ENCODE results near the gene STAB2. TPM values are rescaled to one million over a fixed set of nuclear protein-coding genes. Genes with fewer than 3 reads are reported as not detected.

STAB2 gene
- total and polyA plus RNA-seq, 4 donors: 3.4 to 42.6 (median 16.6) TPM

- TF ChIP-seq REST (IDR thresholded peaks at IDR 0.05): no peak
- TF ChIP-seq, protein P1, sequence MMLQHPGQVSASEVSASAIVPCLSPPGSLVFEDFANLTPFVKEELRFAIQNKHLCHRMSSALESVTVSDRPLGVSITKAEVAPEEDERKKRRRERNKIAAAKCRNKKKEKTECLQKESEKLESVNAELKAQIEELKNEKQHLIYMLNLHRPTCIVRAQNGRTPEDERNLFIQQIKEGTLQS (IDR thresholded peaks at IDR 0.05): no peak
- TF ChIP-seq TAF1 (conservative IDR thresholded peaks at IDR 0.05): no peak
Measured at GRCh38 chr12:103634732-103635131, 47.7 kb downstream of the STAB2 start (continued).

- H3K27me3 ChIP-seq (ENCODE audit: control insufficient read depth in 4 of 4, insufficient read depth in 4 of 4, low read length in 3 of 4): no peaks in the 10 kb centered on the region
- H3K4me1 ChIP-seq (ENCODE audit: control insufficient read depth in 4 of 4, insufficient read depth in 4 of 4, low read length in 3 of 4): no peaks in the 10 kb centered on the region
- DNase-seq (ENCODE audit: low spot score): no peak
- H3K9me3 ChIP-seq (ENCODE audit: control insufficient read depth in 4 of 4, low read length in 3 of 4): peaks cover 0 to 2% (median under 1%) of the 10 kb centered on the region in 4 donors
- H3K4me3 ChIP-seq (ENCODE audit: low read depth in 1 of 3, low read length in 3 of 3): no peak overlapping the region
- TF ChIP-seq GABPA (IDR thresholded peaks at IDR 0.05 in 1 of 2, conservative IDR thresholded peaks at IDR 0.05 in 1 of 2) (no peak), TAF1 (conservative IDR thresholded peaks at IDR 0.05) (no peak), FOXA2 (IDR thresholded peaks at IDR 0.05) (no peak), REST (IDR thresholded peaks at IDR 0.05) (no peak), RAD21 (IDR thresholded peaks at IDR 0.05) (no peak), NR2F2 (IDR thresholded peaks at IDR 0.05) (no peak), YY1 (IDR thresholded peaks at IDR 0.05) (no peak), HNF4G (IDR thresholded peaks at IDR 0.05) (no peak), FOXA1 (IDR thresholded peaks at IDR 0.05) (no peak), EGR1 (IDR thresholded peaks at IDR 0.05; ENCODE audit: low read depth in 2 of 2) (no peak), HNF4A (conservative IDR thresholded peaks at IDR 0.05) (no peak), RXRA (IDR thresholded peaks at IDR 0.05) (no peak)
- TF ChIP-seq, protein P2, sequence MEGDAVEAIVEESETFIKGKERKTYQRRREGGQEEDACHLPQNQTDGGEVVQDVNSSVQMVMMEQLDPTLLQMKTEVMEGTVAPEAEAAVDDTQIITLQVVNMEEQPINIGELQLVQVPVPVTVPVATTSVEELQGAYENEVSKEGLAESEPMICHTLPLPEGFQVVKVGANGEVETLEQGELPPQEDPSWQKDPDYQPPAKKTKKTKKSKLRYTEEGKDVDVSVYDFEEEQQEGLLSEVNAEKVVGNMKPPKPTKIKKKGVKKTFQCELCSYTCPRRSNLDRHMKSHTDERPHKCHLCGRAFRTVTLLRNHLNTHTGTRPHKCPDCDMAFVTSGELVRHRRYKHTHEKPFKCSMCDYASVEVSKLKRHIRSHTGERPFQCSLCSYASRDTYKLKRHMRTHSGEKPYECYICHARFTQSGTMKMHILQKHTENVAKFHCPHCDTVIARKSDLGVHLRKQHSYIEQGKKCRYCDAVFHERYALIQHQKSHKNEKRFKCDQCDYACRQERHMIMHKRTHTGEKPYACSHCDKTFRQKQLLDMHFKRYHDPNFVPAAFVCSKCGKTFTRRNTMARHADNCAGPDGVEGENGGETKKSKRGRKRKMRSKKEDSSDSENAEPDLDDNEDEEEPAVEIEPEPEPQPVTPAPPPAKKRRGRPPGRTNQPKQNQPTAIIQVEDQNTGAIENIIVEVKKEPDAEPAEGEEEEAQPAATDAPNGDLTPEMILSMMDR (IDR thresholded peaks at IDR 0.05; ENCODE audit: low read depth, low read length, missing input control): no peak
- TF ChIP-seq, protein P1 (IDR thresholded peaks at IDR 0.05): no peak
- TF ChIP-seq, protein P3, sequence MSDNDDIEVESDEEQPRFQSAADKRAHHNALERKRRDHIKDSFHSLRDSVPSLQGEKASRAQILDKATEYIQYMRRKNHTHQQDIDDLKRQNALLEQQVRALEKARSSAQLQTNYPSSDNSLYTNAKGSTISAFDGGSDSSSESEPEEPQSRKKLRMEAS (IDR thresholded peaks at IDR 0.05): no peak
- no peaks in the 10 kb centered on the region for H3K36me3 ChIP-seq (ENCODE audit: control insufficient read depth in 4 of 4, insufficient read depth in 3 of 4, low read depth in 1 of 4, low read length in 3 of 4)
- no peak overlapping the region for H3K27ac ChIP-seq (ENCODE audit: low read depth in 1 of 2, low read length in 2 of 2)
- WGBS: 94% methylated on average over 4 of the region's 4 CpGs
- no peak overlapping the region for H3K9ac ChIP-seq (ENCODE audit: low read depth in 1 of 2, low read length in 2 of 2)
Measured at GRCh38 chr12:103635419-103635818, 48.3 kb downstream of the STAB2 start.

Data from liver (tissue), 9 donors.